Ishikawa (cell line): ENCODE data around the gene IRF2.

ENCODE experiments used
- CEBPB ChIP-seq: IDR thresholded peaks from 2 replicates; pipeline ENCODE4 v1.6.1; 2012
- CREB1 ChIP-seq: IDR thresholded peaks from 2 replicates; pipeline ENCODE4 v1.6.1; 2012; ENCODE audit warnings: low read depth
- EGR1 ChIP-seq: IDR thresholded peaks from 2 replicates; pipeline ENCODE4 v1.6.1; 2012
- EP300 ChIP-seq: IDR thresholded peaks from 2 replicates; pipeline ENCODE4 v1.6.1; 2012; ENCODE audit warnings: borderline replicate concordance
- FOXM1 ChIP-seq: IDR thresholded peaks from 2 replicates; pipeline ENCODE4 v1.6.1; 2012; ENCODE audit warnings: low read depth, borderline replicate concordance
- NFIC ChIP-seq: IDR thresholded peaks from 2 replicates; pipeline ENCODE4 v1.6.1; 2012
- RAD21 ChIP-seq: IDR thresholded peaks from 2 replicates; pipeline ENCODE4 v1.6.1; 2012; ENCODE audit warnings: low read depth
- TAF1 ChIP-seq: IDR thresholded peaks from 2 replicates; pipeline ENCODE4 v1.6.1; 2012; ENCODE audit warnings: low read depth, mild to moderate bottlenecking
- TCF12 ChIP-seq: IDR thresholded peaks from 2 replicates; pipeline ENCODE4 v1.6.1; 2012; ENCODE audit warnings: low read depth
- TEAD4 ChIP-seq: IDR thresholded peaks from 2 replicates; pipeline ENCODE4 v1.6.1; 2012
- USF1 ChIP-seq: IDR thresholded peaks from 2 replicates; pipeline ENCODE4 v1.6.1; 2012
- YY1 ChIP-seq: IDR thresholded peaks from 2 replicates; pipeline ENCODE4 v1.6.1; 2012; ENCODE audit warnings: low read depth
- ZBTB7A ChIP-seq: IDR thresholded peaks from 2 replicates; pipeline ENCODE4 v1.6.1; 2012; ENCODE audit warnings: low read depth
- TF ChIP-seq, protein P1 (sequence below): IDR thresholded peaks from 2 replicates; pipeline ENCODE4 v1.6.1; 2012
- TF ChIP-seq, protein P2 (sequence below): IDR thresholded peaks from 2 replicates; pipeline ENCODE4 v1.6.1; 2012; ENCODE audit warnings: low read depth, mild to moderate bottlenecking

Gene IRF2

GRCh38 chr4:184479516-184479950, 5.2 kb upstream of the IRF2 start:
- TF ChIP-seq ZBTB7A (no peak), TAF1 (no peak), CREB1 (no peak), NFIC (no peak), YY1 (no peak), EGR1 (no peak), CEBPB (no peak), EP300 (no peak), RAD21 (no peak), USF1 (no peak), TEAD4 (no peak), FOXM1 (no peak), TCF12 (no peak)
- TF ChIP-seq, protein P1, sequence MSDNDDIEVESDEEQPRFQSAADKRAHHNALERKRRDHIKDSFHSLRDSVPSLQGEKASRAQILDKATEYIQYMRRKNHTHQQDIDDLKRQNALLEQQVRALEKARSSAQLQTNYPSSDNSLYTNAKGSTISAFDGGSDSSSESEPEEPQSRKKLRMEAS, result no peak
- TF ChIP-seq, protein P2, sequence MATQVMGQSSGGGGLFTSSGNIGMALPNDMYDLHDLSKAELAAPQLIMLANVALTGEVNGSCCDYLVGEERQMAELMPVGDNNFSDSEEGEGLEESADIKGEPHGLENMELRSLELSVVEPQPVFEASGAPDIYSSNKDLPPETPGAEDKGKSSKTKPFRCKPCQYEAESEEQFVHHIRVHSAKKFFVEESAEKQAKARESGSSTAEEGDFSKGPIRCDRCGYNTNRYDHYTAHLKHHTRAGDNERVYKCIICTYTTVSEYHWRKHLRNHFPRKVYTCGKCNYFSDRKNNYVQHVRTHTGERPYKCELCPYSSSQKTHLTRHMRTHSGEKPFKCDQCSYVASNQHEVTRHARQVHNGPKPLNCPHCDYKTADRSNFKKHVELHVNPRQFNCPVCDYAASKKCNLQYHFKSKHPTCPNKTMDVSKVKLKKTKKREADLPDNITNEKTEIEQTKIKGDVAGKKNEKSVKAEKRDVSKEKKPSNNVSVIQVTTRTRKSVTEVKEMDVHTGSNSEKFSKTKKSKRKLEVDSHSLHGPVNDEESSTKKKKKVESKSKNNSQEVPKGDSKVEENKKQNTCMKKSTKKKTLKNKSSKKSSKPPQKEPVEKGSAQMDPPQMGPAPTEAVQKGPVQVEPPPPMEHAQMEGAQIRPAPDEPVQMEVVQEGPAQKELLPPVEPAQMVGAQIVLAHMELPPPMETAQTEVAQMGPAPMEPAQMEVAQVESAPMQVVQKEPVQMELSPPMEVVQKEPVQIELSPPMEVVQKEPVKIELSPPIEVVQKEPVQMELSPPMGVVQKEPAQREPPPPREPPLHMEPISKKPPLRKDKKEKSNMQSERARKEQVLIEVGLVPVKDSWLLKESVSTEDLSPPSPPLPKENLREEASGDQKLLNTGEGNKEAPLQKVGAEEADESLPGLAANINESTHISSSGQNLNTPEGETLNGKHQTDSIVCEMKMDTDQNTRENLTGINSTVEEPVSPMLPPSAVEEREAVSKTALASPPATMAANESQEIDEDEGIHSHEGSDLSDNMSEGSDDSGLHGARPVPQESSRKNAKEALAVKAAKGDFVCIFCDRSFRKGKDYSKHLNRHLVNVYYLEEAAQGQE, result no peak

GRCh38 chr4:184477201-184477999, 3.0 kb upstream of the IRF2 start:
- no peak for TF ChIP-seq RAD21
- no peak for TF ChIP-seq NFIC
- TF ChIP-seq, protein P2, result no peak
- TF ChIP-seq ZBTB7A, result no peak
- TF ChIP-seq EGR1, result no peak
- no peak for TF ChIP-seq TCF12
- TF ChIP-seq TAF1, result no peak
- no peak for TF ChIP-seq CEBPB
- no peak for TF ChIP-seq TEAD4
- TF ChIP-seq USF1, result no peak
- no peak for TF ChIP-seq YY1
- no peak for TF ChIP-seq EP300
- TF ChIP-seq FOXM1, result no peak
- no peak for TF ChIP-seq CREB1
- TF ChIP-seq, protein P1, result no peak

DNA sequence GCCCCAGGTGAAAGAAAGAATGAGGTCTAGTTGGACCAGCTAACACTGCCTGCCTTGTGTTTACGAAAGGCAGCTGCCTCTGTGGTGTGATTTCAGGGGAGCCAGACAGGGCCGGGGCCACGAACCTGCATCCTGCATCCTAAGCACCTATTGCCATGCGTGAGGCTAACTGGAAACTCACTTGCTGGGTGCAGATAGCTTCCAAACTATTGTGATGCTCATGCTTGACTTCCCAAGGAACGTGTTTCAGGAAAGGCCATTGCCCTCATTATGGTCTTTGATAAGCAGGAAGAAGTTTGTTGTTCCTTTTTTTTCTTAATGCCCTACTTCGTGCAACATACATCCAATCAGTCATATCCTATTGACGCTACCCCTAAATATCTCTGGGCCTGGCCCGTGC, 2.3 kb upstream of the IRF2 start:
- TF ChIP-seq TAF1 (no peak), TCF12 (no peak), USF1 (no peak), TEAD4 (no peak), CREB1 (no peak)
- TF ChIP-seq, protein P1, result no peak

- TF ChIP-seq, protein P1, result no peak
- TF ChIP-seq CREB1 (no peak), RAD21 (no peak), EGR1 (no peak), USF1 (no peak), EP300 (no peak), TEAD4 (no peak)
- TF ChIP-seq, protein P2, result no peak
These were observed 1.1 kb upstream of the IRF2 start for GRCh38 chr4:184475498-184475897.
